NCI-H146 (cell line): ENCODE results near the gene LAMC2.

Experiments
- DNase-seq: peaks from one replicate; lab custom pipeline; 2025; lab: John Stamatoyannopoulos, UW

Gene LAMC2

DNA sequence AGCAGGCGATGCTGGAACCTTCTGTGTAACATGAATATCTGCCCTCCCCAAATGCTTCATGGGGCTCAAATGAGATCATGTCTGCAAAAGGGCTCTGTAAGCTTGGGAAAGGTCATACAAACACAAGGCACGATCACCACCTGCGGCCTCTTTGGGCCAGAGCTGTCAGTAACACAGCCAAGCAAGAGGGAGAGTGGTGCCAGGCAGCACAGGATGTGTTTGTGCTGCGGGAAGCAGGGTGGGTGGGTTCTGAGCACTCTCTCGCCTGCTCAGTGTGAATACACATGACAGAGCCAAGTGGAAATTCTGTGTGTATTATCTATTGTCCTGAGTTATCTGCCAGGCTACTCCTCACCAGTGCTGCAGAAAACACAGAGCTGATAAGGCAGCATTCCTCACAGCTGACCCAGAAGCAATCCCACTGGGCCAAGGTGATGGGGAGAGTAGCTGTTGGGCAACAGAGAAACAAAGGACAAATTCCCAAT lies 101.2 kb downstream of the LAMC2 start:
- DNase-seq: no peak

DNA sequence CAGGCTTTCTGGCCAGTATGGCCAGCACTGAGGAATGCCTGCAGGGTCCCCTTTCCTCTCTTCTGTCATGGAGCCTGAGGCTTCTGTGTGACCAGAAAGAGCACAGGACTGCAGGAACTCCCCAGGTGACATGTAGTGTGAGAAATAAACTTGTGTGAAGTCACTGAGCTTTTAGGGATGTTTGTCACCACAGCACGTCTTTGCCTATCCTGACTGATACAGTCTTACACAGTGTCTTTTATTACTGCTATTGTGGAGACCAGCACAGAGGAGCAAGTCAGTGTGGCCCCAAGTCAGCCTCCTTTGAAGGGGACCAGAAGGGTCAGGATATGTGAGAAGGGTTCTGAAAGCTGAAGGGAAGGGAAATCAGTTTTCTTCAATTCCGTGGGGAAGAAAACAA lies 102.5 kb downstream of the LAMC2 start:
- no peak for DNase-seq

GRCh38 chr1:183289051-183289496 lies 103.0 kb downstream of the LAMC2 start:
- DNase-seq: no peak

DNA sequence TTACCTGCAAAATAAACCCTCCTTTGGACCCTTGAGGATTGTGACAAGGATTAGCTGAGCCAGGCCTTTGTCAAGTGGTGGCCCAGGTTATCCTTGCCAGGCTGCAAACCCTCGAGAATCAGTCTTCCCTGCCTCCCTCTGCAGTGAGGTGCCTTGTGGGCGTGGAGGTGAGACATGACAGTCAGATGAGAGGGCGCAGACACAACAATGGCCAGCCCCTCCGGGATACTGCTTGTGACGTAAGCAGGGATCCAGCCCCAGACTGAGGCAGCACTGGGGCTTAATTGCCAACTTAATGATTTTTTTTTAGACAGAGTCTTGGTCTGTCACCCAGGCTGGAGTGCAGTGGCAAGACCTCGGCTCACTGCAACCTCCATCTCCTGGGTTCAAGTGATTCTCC lies 104.6 kb downstream of the LAMC2 start:
- no peak for DNase-seq

- DNase-seq: no peak
Measured at GRCh38 chr1:183291216-183291762, 105.2 kb downstream of the LAMC2 start.

DNA sequence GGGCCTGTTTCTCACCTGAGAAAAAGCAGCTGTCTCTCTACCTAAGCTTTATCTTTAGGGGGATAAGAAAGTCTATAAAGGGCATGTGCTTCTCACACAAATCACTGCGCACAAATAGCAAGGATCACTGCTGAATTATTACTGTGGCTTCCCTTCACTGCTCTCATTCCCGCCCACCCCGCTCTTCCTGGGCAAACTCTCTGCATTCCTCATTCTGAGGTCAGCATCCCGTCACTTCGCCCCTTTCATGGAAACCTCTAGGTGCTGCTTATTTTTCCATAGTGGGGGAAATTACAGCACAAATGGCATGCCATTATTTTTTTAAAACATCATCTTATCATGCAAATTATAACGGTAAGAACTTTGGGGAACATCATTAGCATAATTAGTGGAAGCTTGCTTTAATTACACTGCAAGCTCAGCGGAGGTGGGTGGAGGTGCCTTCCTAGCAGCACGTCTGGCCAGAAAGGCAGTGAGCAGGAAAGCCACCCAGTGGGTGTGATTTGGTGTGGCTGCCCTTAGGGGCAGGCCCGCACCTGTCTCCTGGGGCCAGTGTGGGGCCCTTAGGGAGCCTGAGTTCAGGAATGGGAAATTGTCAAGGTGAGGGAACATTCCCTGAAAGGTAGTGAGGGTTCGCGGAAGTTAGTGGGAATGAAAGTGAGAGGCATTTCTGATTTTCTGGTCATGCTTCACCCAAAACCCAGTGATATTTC lies 105.9 kb downstream of the LAMC2 start:
- DNase-seq: no peak

GRCh38 chr1:183293241-183293640 lies 107.2 kb downstream of the LAMC2 start:
- DNase-seq: no peak

DNA sequence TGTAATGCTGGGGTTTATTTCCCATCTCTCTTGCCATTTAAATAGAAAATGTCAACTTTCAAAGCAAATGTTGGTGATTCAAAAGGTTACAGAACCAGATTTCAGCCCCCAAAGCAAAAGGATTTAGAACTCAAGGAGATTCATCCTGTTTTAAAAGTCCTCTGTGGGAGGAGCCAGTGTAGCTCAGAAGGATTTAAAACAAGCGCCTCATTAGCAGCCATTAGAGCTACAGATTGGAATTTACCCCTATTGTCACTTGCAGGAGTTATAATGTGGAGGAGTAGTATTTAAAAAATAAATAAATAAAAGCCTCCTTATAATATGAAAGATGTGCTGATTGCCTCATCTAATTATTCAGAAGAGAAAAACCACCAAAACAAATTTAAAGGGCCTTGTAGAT lies 107.8 kb downstream of the LAMC2 start:
- no peak for DNase-seq
